Activated CD8-positive, alpha-beta memory T cell treated with anti-CD3 and anti-CD28 coated beads, Interleukin-2, amount 50 U/mL, for 1 hour (primary cell): Measurements from ENCODE around the gene CACNA1C.

Experiments used
- DNase-seq: peaks from one replicate; pipeline ENCODE4 v3.0.0-alpha.2; 2020; ENCODE audit errors: extremely low read depth

Gene CACNA1C

DNA sequence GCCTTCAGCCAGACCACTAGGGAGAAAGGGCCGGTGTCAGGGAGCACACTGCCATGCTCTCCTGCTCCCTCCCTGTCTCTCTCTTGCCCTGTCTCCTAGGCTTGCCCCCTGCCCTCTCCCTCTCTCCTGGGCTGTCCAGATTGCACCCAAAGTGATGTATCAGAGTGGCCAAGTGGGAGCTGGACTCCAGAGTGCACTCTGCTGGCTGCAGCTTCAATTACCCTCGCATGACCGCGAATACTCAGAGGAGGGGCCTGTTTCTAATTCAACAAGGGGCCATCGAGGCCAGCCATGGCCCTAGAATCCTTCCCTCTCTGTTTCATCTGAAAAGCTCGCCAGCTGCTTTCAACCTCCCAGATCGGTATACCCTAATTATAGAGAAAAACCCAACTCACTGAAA, 535.6 kb downstream of the CACNA1C start:
- DNase-seq, result no peak

DNA sequence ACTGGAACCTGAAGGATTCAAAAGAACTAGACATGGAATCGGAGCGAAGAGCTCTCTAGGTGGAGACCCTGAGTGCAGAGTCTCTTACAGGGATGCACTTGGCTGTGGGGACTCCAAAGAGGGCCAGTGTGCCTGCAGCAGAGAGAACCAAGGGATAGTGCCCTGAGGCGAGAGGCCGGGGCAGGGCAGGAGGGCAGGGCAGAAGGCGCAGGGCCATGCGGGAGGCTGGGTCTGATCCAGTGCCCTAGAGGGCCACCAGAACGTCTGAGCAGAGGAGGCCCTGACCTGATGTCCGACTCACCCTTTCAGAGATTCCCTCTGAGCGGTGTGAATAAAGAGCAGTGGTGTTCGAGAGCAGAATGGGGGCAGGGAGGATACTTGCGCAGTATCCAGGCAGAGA, 536.6 kb downstream of the CACNA1C start:
- no peak for DNase-seq

DNA sequence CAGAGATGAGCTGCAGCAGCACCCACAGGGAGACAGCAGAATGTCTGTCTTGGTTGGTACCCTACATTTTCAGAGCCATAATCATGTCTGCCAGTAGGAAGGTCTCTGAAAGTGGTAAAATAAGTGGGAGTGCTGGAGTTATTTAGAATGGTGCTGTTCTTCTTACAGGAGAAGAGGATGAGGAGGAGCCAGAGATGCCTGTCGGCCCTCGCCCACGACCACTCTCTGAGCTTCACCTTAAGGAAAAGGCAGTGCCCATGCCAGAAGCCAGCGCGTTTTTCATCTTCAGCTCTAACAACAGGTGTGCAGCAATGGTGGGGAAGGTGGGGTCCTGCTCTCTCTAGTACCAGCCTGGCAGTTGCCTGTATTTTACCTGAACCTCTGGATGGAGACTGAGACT, 540.3 kb downstream of the CACNA1C start:
- DNase-seq, result no peak

DNA sequence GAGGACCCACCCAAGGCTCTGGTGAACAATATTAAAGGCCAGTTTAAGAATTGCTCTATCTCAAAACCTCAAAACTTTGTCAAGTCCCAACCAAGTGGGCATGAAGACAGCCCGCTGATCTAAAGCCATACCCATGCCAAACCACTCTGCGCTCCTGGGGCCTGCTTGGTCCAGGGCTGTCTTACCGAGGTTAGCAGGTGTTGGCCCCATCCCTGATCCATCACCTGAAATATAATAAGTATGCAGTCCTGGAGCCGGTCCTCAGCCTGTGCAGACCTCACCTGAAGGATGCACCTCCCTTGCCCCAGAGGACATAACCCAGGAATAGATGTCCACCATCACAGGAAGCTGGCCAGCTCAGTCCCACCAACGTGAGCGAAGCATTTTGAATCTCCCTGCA, 543.7 kb downstream of the CACNA1C start:
- DNase-seq, result no peak

DNA sequence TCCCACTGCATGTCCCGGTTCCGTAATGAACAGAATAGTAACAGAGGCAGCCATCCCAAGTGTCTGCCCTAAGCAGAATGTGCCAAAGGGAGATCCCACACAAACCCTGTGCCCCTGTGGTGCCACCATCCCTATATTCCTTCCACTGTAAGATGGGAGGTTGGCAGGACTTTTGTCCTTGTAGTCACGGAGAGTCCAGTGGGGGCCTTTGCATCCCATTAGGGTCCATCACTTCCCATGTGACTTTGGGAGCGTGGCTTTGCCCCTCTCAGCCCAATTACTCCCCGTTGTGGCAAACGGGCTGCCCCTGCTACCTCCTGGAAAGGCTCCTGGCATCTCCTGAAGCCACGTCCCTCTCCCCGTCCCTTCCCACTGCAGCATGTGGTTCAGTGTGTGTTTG, 552.5 kb downstream of the CACNA1C start:
- DNase-seq, result no peak

DNA sequence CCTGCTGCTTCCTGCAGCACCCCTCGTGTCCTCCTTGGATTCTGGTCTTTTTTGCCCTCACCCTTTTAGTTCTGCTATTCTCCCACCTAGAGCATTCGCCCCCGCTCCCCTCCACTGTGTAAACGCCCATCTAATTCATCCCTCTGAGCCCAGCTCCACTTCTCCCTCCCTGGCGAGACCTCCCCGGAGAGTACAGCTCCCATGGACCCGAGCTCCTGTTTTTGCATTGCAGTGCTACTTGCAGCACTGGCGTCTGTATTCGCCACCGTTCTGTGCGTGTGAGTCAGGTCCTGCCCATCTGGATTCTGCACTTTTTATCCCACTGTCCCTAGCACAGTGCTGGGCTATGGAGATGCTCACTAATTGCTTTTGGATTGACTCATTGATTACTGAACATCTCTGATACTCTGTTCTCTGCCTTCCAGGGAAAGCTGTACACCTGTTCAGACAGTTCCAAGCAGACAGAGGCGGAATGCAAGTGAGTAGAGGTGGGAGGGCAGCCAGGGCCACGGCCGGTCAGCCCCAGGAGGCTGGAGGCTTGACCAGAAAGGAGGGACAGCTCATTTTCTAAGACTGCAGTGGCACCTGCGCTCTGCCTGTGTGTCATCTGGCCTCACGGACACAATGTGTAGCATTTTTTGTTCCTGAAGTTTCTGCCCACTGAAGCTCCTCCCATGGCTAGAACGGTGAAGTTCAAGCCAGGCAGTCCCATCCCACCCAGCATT, 553.6 kb downstream of the CACNA1C start:
- no peak for DNase-seq

DNA sequence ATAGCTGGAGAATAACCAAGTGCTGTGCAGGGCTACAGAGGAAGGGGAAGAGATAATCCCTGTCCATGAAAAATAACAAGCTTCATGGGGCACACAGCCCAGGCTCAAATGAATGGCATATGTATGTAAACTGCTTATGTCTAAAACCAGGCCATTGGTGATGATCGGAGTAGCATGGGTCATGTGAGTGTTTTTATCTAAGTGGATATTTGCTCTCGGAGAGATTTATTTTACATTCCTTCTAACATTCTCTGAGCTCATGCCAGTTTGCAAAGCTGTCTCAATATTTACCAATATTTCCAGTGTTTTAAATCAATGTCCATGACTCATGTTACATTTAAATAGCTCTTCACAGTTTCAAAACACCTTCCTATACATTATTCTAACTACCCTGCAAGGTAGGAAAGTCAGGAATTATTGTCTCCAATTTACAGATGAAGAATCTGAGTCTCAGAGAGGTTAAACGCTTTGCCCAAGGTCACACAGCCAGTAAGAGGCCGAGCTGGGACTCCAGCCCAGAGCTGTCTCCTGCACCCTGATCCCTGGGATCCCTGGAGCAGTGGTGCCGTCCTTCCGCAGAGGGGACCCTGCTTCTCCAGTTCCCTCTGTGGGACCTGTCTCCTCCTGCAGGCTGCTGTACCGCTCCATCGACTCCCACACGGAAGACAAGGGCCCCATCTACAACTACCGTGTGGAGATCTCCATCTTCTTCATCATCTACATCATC, 555.3 kb downstream of the CACNA1C start:
- DNase-seq, result no peak

DNA sequence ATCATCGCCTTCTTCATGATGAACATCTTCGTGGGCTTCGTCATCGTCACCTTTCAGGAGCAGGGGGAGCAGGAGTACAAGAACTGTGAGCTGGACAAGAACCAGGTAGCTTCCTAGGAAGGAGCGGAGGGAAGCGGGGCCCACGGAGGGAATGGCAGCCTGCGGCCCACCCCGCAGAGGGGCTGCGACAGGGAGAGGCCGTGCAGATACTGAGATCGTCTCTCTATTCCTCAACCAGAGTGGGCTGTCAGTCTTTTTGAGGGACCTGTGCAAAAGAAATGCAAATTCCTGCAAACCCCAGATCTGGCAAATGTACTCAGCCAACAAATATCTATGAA, 555.8 kb downstream of the CACNA1C start:
- no peak for DNase-seq

DNA sequence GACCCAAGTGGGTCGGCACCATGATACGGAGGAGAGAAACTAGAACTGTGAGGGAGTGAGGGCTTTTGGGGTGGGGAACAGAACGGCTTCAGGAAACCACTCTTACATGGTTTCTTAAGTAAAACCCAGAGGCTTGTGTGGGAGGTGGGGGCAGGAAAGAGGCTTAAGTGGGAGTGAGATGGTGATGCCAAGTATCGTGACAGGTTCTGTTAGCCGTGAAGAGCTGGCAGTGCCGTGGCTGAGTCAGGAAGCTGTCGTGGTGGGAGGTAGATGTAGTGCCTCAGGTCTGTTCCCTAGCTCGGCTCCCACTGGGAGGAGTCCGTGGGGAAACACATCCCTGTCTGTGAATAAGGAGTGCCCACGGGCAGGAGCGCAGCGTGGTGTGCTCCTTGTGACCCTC, 556.2 kb downstream of the CACNA1C start:
- DNase-seq, result no peak

DNA sequence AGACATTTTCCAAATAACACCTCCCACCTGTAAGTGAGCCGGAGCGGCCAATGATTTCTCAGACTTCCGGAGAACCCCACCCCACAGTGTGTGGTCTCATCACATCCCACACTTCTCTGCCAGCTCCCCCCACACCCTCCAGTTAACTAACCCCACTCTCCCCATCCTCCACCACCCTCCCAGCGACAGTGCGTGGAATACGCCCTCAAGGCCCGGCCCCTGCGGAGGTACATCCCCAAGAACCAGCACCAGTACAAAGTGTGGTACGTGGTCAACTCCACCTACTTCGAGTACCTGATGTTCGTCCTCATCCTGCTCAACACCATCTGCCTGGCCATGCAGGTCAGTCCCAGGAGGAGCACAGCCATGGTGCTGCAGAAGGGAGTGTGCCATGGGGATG, 557.6 kb downstream of the CACNA1C start:
- DNase-seq, result no peak

DNA sequence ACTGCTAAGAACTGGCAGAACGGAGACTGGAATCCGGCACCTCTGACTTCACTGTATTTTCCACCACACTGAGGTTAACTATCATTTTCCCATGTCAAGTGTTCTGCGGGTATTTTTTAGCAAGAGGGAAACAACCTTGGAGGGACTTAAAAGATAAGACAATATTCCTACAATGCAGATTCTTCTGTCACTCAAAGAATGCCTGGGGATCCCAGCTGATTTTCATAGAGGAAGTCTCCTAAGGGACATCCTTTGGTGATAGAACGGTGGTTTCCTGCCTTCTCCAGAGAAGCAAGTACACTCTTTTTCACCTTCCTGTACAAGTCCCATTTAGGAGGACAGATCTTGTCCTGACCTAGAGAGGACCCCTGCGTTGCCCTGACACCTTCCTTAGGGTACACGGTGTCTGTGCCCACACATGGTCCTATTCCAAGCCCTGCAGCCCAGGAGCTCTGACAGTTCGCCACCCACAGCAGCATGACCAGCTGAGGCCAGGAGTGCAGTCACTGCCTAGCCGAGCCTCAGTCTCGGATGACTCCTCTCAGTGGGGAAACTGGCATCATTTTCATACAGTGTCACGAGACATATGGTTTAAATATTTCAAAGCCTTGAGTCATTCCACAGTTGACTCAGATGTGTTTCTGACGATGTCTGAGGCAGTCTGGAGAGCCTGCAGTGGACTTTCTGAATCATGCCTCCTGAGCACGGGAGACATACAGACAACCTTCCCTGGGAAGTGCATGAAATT, 560.7 kb downstream of the CACNA1C start:
- no peak for DNase-seq

DNA sequence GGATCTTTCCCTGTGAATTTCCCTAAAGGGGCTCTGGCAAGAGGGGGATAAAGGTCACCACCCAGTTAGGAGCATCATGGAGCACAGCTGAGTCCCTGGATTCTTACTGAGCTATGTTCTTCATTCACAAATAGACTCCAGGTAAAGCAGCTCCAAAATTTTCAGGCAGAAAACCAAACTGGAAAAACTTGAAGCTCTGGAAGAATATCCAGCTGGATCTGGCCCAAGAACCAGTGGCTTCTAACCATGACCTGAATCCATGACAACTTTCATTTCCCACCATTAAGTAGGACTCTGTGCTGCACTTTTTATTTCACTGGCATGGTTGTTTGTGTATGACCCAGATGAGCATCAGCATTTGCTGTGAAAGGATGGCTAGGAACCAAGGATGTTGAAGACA, 561.6 kb downstream of the CACNA1C start:
- DNase-seq, result no peak

DNA sequence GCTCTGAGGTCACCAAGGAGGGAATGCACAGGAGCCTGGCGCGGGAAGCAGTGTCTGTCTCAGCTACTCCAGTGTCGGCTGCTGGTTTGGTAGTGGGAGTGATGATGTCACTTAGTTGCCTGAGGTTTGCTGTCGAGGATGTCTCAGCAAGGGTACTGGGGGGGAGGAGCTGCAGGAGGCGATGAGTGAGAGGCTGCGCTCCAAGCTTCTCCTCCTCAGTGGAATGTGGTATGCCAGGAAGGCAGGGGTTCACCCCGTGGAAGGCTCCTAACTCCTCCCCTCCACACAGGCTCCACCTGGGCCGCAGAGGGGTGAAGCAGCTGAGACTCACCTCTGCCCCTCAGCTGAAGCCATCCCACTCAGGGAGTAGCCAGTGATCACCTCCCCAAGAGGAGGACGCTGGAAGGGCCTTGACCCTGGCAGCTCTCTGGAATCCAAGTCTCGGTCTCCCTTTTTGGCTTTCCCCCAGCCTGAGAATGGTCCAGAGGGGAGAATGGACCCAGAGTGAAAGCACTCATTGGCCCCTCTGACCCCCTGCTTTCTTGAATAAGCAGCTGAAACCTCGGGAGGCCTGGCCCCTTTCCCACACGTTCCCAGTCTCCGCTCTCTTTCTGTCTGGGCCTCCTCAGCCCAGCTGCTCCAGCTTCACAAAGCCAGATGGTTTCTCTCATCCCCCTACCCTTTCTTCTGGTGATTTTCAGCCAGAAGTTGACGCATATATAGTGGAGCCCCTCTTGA, 563.0 kb downstream of the CACNA1C start:
- no peak for DNase-seq

DNA sequence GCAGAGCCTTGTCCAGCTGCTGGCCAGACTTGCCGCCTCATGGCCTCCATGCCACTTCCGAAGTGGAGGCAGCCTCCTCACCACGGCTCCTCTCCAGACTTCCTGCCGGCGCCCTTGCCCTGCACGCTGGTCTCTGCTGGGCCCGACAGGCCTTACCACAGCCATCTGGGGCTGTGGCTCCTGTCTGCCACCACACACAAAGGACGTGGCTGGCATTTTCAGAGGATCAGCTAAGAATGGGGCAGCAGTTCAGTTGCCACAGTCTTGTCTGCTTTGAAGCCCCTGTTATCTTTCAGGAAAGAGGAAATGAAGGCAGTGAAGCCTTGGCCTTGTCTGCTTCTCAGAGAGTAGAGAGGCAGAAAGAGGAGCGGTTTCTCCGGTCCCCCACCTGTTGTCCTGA, 564.0 kb downstream of the CACNA1C start:
- DNase-seq, result no peak

DNA sequence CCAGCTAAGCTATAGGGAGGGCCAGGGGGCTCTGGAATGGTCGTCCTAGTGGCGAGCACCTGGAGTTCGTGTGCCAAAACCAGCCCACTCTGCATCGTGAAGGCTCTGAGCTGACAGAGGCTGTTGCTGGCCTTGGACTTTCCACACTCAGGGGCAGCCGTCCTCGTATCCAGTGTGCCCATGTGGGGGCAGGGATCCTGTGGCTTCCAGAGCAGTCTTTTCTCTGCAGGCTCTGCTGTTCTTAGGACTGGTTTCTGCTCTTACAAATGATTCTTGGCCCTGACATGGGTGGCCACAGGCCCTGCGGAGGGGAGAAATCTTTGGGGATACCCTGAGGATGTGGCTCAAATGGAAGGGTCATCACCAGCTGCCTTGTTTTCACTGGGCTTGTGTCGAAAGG, 564.6 kb downstream of the CACNA1C start:
- DNase-seq, result no peak

DNA sequence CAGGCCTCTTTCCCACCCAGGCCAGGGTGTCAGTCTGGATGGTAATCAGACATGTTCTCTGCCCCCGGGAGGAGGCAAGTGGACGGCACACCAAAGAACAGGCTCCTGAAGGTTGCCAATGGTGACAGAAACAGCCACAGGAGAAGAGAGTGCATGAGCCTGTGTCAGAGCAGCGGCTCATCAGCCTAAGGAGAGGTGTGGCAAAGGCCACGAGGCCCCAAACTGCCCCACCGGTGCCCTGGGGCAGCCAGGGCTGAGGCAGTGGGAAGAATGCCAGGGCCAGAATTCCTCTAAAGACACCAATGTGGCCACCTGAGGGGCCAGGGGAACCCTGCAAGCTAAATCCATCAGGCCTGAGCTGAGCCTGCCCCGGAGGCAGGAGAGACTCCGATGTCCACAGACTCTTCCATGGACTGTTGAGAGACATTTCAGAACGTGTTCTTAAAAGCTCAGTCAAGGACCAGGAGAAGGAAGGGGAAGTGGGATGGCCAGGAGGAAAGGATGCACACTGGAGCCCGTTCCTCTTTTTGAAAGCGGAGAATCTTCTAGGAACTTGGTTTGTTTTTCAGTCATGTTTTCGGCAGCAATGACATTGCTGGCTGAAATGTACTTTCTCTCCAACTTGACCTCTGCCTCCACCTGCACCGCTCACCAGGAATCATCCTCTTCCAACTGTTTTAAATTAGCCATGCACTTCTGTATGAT, 565.7 kb downstream of the CACNA1C start:
- DNase-seq, result no peak

DNA sequence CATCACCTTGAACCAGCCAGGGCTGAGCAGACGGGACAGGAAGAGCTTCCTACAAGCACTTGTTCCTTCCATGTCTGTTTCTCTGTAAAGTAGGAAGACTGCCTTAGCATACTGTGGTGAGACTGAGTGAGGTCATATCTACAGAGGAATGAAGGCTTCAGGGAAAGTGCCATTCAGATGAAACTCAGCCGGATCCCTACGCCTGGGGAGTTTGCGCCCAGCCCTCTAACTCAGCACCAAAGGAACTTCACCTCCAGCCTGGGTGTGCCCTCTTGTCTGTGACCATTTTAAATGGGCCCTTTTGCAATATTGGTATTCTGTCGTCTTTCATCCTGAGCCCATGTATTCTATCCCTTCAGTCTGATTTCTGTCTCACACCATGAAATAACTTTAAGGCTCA, 566.3 kb downstream of the CACNA1C start:
- no peak for DNase-seq

DNA sequence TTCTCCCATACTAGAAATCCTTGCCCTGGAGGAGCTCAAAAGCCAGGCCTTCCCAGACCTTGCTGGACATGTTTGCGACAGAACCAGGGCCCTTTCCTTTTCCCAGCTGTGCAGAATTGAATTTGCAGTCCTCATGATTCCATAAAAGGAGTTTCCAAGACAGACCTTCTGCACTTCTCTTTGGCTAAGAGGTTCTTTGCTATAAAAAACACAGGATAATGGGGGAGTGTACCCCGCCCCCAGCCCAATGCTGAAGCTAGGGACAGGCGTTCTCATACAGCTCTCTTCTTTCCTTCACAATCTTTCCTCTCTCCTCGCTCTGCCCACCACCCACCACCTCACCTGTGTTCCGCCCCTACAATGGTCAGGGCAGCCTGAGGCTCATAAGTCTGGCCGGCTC, 569.7 kb downstream of the CACNA1C start:
- DNase-seq, result no peak

DNA sequence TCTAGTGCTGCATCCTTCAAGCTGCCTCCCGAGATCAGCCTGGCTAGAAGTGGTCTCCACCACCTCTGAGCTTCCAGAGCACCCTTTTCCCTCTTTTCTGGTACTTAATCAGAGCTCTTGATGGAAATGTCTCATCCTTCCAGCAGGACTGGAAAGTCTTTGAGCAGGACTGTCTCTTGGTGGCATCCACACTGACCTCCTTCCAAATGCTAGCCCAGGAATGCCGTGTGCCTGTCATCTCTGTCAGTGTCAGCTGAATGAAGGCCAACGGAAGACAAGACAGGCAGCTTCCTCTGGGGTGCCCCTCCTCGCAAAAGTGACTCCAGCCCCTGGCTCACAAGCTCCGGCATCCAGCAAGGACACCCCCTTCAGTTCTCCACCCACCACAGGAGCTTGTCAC, 570.7 kb downstream of the CACNA1C start:
- no peak for DNase-seq

DNA sequence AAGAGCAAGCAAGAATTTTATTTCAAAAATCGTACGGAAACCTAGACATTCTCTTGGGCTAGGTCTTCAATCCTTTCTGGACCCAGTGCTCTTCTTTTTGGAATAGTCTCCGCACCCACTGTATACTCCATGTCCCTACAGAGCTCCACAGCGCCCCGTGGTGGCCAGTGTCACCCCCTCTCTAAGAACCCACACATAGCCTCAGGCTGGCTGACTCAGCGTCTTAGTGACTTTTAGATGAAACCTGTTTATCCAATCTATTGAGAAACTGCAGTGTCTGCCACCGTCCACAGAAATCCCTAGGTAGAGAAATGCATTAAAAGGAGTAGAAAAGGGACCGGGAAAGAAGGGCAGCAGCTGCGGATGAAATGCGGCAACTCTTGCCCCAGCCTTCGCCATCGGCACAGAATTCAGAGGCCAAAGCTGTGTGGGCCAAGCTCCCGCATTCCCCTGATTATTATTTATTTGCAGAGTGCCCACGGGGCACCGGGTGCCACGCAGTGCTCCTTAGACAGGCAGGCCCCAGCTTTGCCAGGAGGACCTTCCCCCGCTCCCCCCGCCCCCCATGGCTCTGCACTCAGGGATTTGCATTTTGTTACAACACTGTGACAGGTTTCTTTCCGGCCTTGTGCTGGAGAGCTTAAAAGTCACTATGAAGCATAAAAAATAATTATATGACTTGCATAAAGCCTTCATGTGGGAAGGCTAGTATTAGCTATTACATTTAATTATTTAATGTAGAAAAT, 571.9 kb downstream of the CACNA1C start:
- DNase-seq, result no peak

DNA sequence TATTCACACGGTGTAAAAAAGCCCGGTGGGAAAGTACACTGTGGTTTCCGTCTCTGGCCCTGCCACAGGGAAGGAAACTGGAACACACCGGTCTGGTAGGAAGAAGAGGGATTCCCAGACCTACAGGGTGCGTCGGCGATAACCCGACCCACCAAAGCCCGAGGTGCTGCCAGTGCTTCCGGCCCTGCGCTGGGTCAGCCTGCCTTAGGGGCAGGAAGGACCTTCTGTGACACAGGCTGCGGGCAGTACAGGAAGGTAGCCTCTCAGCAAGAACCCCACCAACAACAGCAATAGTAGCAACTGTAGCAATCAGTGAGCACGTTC, 572.5 kb downstream of the CACNA1C start:
- no peak for DNase-seq
